GM19351 (cell line): ENCODE data around the gene SNCB.
A peak's percentile ranks its signal among the peaks of the same experiment; 100 is the strongest.

Experiments used
- ATAC-seq: cut with Tn5 transposase; IDR thresholded peaks from one replicate; pipeline ENCODE4 v1.9.1; 2021; ENCODE audit warnings: mild to moderate bottlenecking, moderate library complexity; ENCODE audit not compliant: unreplicated experiment

SNCB gene

DNA sequence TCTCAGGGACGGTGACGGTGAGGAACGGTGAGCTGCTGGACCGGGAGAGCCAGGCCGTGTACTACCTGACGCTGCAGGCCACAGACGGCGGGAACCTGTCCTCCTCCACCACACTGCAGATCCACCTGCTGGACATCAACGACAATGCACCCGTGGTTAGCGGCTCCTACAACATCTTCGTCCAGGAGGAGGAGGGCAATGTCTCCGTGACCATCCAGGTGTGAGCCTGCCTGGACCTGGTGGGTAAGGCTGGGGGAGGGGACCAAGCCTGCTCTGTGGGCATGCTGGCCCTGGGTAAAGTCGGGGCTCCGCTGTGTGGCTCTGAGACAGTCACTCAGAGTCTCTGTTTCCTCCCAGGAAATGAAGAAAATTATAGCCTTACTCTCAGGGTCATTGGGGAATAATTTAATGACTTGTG lies 51.9 kb downstream of the SNCB start:
- peak; percentile 81 for ATAC-seq

DNA sequence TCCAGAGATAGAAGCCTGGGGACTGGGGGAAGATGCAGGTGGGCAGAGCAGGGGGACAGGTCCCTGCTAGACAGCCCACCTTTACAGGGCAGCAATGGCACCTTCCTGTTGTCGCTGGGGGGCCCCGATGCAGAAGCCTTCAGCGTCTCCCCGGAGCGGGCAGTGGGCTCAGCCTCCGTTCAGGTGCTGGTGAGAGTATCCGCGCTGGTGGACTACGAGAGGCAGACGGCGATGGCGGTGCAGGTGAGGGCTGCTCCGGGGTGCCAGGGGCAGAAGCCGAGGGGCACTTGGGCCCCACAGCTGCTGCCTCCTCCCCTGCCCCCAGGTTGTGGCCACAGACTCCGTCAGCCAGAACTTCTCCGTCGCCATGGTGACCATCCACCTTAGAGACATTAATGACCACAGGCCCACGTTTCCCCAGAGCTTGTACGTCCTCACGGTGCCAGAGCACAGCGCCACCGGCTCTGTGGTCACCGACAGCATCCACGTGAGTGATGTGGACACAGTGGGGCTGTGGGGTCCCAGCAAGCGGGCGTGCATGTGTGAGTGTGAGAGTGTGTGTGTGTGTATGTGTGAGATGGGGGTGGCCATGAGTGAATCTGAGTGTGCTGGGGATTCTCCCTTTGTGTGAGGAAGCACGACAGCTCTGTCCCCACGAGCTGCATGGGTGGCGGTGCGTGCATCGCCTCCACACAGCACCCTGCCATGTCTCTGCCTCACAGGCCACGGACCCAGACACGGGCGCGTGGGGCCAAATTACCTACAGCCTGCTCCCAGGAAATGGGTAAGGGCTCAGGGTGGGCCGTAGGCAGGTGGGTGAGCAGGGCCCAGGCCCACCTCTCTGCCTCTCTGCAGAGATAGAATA lies 52.8 kb downstream of the SNCB start:
- no peak for ATAC-seq

DNA sequence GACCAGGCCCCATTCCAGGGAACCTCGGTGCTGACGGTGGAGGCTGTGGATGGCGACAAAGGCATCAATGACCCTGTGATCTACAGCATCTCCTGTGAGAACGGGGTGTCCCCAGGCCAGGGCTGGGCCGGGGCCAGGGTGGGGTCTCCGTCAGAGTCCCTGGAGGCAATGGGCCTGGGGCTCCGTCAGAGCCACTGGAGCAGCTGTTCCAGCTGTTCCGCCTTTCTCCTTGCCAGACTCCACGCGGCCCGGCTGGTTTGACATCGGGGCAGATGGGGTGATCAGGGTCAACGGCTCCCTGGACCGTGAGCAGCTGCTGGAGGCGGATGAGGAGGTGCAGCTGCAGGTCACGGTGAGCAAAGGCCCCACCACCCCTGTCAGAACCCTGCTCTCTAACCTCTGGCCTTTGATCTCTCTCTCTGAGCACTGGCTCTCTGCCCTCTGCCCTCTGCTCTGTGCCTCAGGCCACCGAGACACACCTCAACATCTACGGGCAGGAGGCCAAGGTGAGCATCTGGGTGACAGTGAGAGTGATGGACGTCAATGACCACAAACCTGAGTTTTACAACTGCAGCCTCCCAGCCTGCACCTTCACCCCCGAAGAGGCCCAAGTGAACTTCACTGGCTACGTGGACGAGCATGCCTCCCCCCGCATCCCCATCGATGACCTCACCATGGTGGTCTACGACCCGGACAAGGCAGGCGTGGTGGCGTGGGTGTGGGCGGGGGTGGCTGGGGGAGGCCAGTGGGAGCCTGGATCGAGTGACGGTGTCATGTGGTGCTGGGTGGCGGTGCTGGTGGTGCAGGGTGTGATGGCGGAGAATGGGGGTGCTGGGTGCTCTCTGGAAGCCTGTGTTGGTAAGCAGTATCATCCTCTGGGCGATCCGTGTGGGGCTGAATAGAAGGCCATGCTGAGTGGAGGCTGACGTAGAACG lies 54.6 kb downstream of the SNCB start:
- no peak for ATAC-seq

DNA sequence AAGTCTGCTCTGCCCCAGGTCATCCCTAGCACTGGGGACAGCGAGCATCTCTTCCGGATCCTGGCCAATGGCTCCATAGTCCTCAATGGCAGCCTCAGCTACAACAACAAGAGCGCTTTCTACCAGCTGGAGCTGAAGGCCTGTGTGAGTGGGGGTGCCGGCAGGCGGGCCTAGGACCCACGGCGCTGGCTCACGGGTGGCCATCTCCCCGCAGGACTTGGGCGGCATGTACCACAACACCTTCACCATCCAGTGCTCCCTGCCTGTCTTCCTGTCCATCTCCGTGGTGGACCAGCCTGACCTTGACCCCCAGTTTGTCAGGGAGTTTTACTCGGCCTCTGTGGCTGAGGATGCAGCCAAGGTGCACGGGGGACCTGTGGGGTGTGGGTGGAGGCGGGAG lies 55.3 kb downstream of the SNCB start:
- ATAC-seq: no peak

DNA sequence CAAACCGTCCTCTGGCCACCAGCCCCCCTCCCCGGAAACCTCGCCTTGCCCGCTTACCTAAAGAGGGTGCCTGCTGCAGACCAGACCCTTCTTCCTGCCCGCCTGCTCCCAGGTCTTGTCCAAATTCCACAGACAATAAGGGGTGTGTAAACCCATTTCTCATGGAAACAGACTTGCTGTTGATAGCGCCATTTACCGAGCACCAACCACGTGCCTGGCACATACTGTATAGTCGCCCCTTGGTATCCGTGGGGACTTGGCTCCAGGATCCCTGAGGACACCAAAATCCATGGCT lies 56.1 kb downstream of the SNCB start:
- ATAC-seq: no peak

DNA sequence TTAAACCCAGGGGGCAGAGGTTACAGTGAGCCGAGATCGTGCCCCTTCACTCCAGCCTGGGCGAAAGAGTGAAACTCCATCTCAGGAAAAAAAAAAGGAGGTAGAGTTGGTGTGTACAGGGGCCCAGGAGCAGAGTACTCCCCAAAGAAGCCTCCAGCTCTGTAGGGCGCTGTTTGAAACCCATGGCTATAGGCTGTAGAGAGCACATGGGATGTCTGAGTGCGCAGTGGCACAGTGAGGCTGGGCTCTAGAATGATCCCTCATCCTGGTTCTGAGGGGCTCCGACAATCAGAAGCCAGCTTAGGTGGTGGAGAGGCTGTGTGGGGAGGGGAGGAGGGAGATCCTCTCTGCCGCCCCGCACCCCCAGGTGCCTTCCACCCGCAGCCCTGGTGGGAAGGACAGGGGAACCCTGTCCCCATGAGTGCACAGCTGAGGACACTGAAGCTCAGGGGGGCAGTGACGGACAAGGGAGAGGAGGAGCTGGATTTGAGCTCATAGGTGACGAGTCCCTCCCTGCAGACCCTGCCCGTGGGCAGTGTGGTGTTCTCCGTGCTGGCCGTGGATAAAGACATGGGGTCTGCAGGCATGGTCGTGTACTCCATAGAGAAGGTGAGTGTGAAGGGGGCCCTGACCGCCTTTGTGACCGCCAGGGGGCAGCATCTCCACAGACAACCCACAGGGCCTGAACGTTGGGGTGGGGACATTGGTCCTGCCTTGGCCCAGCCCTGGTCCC lies 56.6 kb downstream of the SNCB start:
- peak; percentile 77 for ATAC-seq
